Chondrocyte (in vitro differentiated cells): ENCODE data around the gene TNFRSF21. TPM values are rescaled to one million over a fixed set of nuclear protein-coding genes. Genes with fewer than 3 reads are reported as not detected.

Experiments
- DNase-seq: peaks from one replicate; pipeline ENCODE4 v3.0.0; 2021; ENCODE audit warnings: mixed read lengths, low spot score
- H3K27ac Mint-ChIP-seq: one replicate; pipeline ENCODE4 v1.8.0; 2021; ENCODE audit warnings: mild to moderate bottlenecking, moderate library complexity, mixed read lengths; ENCODE audit not compliant: unreplicated experiment
- H3K27me3 Mint-ChIP-seq: 2 replicates; pipeline ENCODE4 v1.8.0; 2021; ENCODE audit warnings: low read depth, mixed read lengths
- H3K36me3 Mint-ChIP-seq: 2 replicates; pipeline ENCODE4 v1.8.0; 2021; ENCODE audit warnings: low read depth, mixed read lengths
- H3K4me1 Mint-ChIP-seq: 2 replicates; pipeline ENCODE4 v1.8.0; 2021; ENCODE audit warnings: low read depth, mild to moderate bottlenecking, mixed read lengths
- H3K4me3 Mint-ChIP-seq: one replicate; pipeline ENCODE4 v1.8.0; 2021; ENCODE audit warnings: mild to moderate bottlenecking, moderate library complexity, mixed read lengths; ENCODE audit not compliant: unreplicated experiment
- H3K9me3 Mint-ChIP-seq: 2 replicates; pipeline ENCODE4 v1.8.0; 2021; ENCODE audit warnings: low read depth, mixed read lengths
- total RNA-seq: library from RNA; stranded (reverse); gene quantifications from 3 replicates; pipeline ENCODE4 v1.2.1, GENCODE V29; 2021
- TF ChIP-seq, protein P1 (sequence below): fragments of 200-600 bp; sonication (generic); IDR thresholded peaks from 2 replicates; pipeline ENCODE4 v1.5.0; 2021; ENCODE audit warnings: antibody characterized with exemption, mild to moderate bottlenecking, moderate library complexity

The TNFRSF21 gene
- total RNA-seq, 1 donor from 2014 or later: 23.1 TPM

- Mint-ChIP-seq H3K4me3 (no peak overlapping the region), H3K36me3 (peaks cover 2% of the 10 kb centered on the region), H3K27me3 (no peaks in the 10 kb centered on the region), H3K4me1 (peaks cover 10% of the 10 kb centered on the region), H3K9me3 (no peaks in the 10 kb centered on the region), H3K27ac (no peak overlapping the region)
- TF ChIP-seq, protein P1, sequence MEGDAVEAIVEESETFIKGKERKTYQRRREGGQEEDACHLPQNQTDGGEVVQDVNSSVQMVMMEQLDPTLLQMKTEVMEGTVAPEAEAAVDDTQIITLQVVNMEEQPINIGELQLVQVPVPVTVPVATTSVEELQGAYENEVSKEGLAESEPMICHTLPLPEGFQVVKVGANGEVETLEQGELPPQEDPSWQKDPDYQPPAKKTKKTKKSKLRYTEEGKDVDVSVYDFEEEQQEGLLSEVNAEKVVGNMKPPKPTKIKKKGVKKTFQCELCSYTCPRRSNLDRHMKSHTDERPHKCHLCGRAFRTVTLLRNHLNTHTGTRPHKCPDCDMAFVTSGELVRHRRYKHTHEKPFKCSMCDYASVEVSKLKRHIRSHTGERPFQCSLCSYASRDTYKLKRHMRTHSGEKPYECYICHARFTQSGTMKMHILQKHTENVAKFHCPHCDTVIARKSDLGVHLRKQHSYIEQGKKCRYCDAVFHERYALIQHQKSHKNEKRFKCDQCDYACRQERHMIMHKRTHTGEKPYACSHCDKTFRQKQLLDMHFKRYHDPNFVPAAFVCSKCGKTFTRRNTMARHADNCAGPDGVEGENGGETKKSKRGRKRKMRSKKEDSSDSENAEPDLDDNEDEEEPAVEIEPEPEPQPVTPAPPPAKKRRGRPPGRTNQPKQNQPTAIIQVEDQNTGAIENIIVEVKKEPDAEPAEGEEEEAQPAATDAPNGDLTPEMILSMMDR: no peak
- DNase-seq: no peak
Measured at GRCh38 chr6:47262231-47262630, 47.5 kb downstream of the TNFRSF21 start.

DNA sequence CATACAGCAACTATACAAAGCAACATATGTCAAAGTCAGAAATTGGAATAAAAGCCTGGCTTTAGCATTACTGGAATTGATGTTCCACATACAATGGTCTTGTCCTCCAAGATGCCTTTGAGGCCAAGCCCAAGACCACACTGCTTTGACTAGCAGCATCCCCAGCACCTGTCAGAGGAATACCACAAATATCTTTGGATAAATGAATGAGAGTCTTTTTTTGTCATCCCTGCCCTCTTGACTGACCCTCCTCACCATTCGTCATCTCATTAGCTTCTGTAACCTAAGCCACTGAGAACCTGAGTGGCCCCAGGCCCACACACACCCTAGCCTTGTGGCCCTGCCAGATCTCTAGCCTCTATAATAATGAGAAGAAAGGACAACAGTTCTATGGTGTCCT, 48.5 kb downstream of the TNFRSF21 start:
- no peak overlapping the region for H3K4me3 Mint-ChIP-seq
- peaks cover 2% of the 10 kb centered on the region for H3K36me3 Mint-ChIP-seq
- H3K27me3 Mint-ChIP-seq: no peaks in the 10 kb centered on the region
- H3K9me3 Mint-ChIP-seq: no peaks in the 10 kb centered on the region
- DNase-seq: no peak
- peaks cover 10% of the 10 kb centered on the region for H3K4me1 Mint-ChIP-seq
- TF ChIP-seq, protein P1: no peak
- H3K27ac Mint-ChIP-seq: no peak overlapping the region

GRCh38 chr6:47260021-47260420, 49.7 kb downstream of the TNFRSF21 start:
- no peak overlapping the region for H3K27ac Mint-ChIP-seq
- TF ChIP-seq, protein P1: no peak

GRCh38 chr6:47258724-47259347, 50.9 kb downstream of the TNFRSF21 start:
- H3K36me3 Mint-ChIP-seq: peaks cover 2% of the 10 kb centered on the region
- TF ChIP-seq, protein P1: no peak
- no peaks in the 10 kb centered on the region for H3K27me3 Mint-ChIP-seq
- H3K9me3 Mint-ChIP-seq: no peaks in the 10 kb centered on the region
- H3K4me1 Mint-ChIP-seq: peaks cover 6% of the 10 kb centered on the region
- H3K4me3 Mint-ChIP-seq: no peak overlapping the region
- DNase-seq: no peak
- H3K27ac Mint-ChIP-seq: no peak overlapping the region

More at GRCh38 chr6:47260021-47260420, 49.7 kb downstream of the TNFRSF21 start:
- H3K4me3 Mint-ChIP-seq: no peak overlapping the region
- peaks cover 10% of the 10 kb centered on the region for H3K4me1 Mint-ChIP-seq
- DNase-seq: no peak
- H3K9me3 Mint-ChIP-seq: no peaks in the 10 kb centered on the region
- no peaks in the 10 kb centered on the region for H3K27me3 Mint-ChIP-seq
- peaks cover 2% of the 10 kb centered on the region for H3K36me3 Mint-ChIP-seq

DNA sequence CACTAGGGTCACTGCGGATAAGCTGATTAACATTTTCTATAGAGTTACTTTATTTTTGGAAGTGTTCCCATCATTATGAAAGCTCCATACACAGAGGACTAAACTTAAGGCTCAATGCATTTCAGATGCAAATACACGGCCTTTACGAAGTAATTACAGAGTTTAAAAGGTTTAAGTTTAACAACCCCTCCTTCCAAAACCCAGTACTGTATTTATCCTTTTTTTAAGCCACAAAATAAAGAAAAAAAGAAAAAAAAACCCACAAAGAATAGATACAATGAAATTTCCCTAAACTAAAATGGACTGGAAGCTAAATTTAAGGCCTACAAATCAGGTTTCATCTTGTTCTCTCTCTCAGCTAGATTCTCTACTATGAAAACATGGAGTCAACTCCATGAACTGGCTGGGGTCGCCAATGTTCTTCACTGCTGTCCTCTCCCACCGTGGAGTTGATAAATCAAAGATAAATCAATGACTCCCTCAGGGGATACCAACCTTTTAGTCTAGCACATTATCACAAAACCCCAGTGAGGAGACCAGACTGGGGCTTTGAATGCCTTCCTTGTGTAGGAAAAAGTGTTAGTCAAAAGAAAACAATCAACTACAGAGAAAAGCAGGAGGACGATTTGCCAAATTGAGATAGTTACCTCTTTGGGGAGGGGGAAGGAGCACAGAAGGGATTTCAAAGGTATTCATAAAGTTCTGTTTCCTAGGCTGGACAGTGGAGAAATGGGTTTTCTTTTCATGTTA, 52.5 kb downstream of the TNFRSF21 start:
- no peak overlapping the region for H3K27ac Mint-ChIP-seq
- H3K4me3 Mint-ChIP-seq: no peak overlapping the region
- H3K27me3 Mint-ChIP-seq: no peaks in the 10 kb centered on the region
- TF ChIP-seq, protein P1: no peak
- H3K4me1 Mint-ChIP-seq: peaks cover 4% of the 10 kb centered on the region
- DNase-seq: no peak
- no peaks in the 10 kb centered on the region for H3K9me3 Mint-ChIP-seq
- H3K36me3 Mint-ChIP-seq: no peaks in the 10 kb centered on the region
